ENCODE results near the gene TMEM260. TPM values are rescaled to one million over a fixed set of nuclear protein-coding genes. Genes with fewer than 3 reads are reported as not detected.
"Not testable (repeated sequence)": the region's sequence is repeated elsewhere in the genome, so short reads cannot be mapped to it uniquely, and the experiment has no call there.

The TMEM260 gene
- total RNA-seq, 2 donors from 2014 or later: 12.1 to 22.6 TPM

GRCh38 chr14:56686416-56686815 is 106.8 kb downstream of the TMEM260 start:
- H3K4me3 ChIP-seq: no peak overlapping the region

GRCh38 chr14:56687123-56687522 is 107.5 kb downstream of the TMEM260 start:
- intact Hi-C loops (cut with DNase I): no loop called here
- TF ChIP-seq POLR2A (IDR thresholded peaks at IDR 0.05) (no peak), CTCF (IDR thresholded peaks at IDR 0.05) (no peak), POLR2AphosphoS5 (IDR thresholded peaks at IDR 0.05) (no peak)
- 59% methylated on average over 8 of the region's 8 CpGs for whole genome bisulfite sequencing
- no peak overlapping the region for H3K4me3 ChIP-seq
- no peaks in the 10 kb centered on the region for H3K9me3 ChIP-seq
- no peak for DNase-seq (ENCODE audit: low spot score)
- H3K4me1 ChIP-seq (replicated peaks): no peaks in the 10 kb centered on the region
- H3K27ac ChIP-seq: no peak overlapping the region
- no peaks in the 10 kb centered on the region for H3K36me3 ChIP-seq
- H3K27me3 ChIP-seq (replicated peaks; ENCODE audit: insufficient read depth): no peaks in the 10 kb centered on the region

More at GRCh38 chr14:56686416-56686815, 106.8 kb downstream of the TMEM260 start:
- no peaks in the 10 kb centered on the region for H3K9me3 ChIP-seq
- no peak for DNase-seq (ENCODE audit: low spot score)
- intact Hi-C loops (cut with DNase I): no loop called here
- no peaks in the 10 kb centered on the region for H3K36me3 ChIP-seq
- H3K27ac ChIP-seq: no peak overlapping the region
- no peaks in the 10 kb centered on the region for H3K4me1 ChIP-seq (replicated peaks)
- TF ChIP-seq POLR2AphosphoS5 (IDR thresholded peaks at IDR 0.05) (no peak), POLR2A (IDR thresholded peaks at IDR 0.05) (no peak), CTCF (IDR thresholded peaks at IDR 0.05) (no peak)
- H3K27me3 ChIP-seq (replicated peaks; ENCODE audit: insufficient read depth): no peaks in the 10 kb centered on the region
- WGBS: 38% methylated on average over 4 of the region's 4 CpGs

- Histone ChIP-seq H3K9me3 (no peaks in the 10 kb centered on the region), H3K27ac (no peak overlapping the region), H3K4me3 (no peak overlapping the region), H3K36me3 (no peaks in the 10 kb centered on the region), H3K27me3 (replicated peaks; ENCODE audit: insufficient read depth) (no peaks in the 10 kb centered on the region), H3K4me1 (replicated peaks) (no peaks in the 10 kb centered on the region)
- intact Hi-C loops (cut with DNase I): no loop called here
- no peak for TF ChIP-seq CTCF (IDR thresholded peaks at IDR 0.05)
- no peak for TF ChIP-seq POLR2AphosphoS5 (IDR thresholded peaks at IDR 0.05)
- no peak for TF ChIP-seq POLR2A (IDR thresholded peaks at IDR 0.05)
- 83% methylated on average over 3 of the region's 3 CpGs for WGBS
- DNase-seq (ENCODE audit: low spot score): no peak
Observed at GRCh38 chr14:56694609-56695008, 115.0 kb downstream of the TMEM260 start.

- H3K27me3 ChIP-seq (replicated peaks; ENCODE audit: insufficient read depth); DNase-seq (ENCODE audit: low spot score); H3K36me3 ChIP-seq; H3K4me1 ChIP-seq (replicated peaks); intact Hi-C loops (cut with DNase I); H3K9me3 ChIP-seq; H3K4me3 ChIP-seq; H3K27ac ChIP-seq: not testable (repeated sequence)
- 90% methylated on average over 9 of the region's 9 CpGs for WGBS
Observed at GRCh38 chr14:56695216-56695615, 115.6 kb downstream of the TMEM260 start.

Other genes with a start within 250 kb of the TMEM260 start
- not detected for gene OTX2, start 230.7 kb downstream of the TMEM260 start, total RNA-seq

Measured in prostate gland (tissue), 2 donors.